HepG2 (cell line): Measurements from ENCODE around the gene ZNRD2. TPM values are rescaled to one million over a fixed set of nuclear protein-coding genes. Genes with fewer than 3 reads are reported as not detected.
A peak's percentile ranks its signal among the peaks of the same experiment; 100 is the strongest.

ENCODE experiments used
- CEBPG ChIP-seq: IDR thresholded peaks from 2 replicates; pipeline ENCODE4 v1.6.1; 2016
- GATA4 ChIP-seq: sonication (generic); IDR thresholded peaks from 2 replicates; pipeline ENCODE4 v1.6.1; 2016; ENCODE audit warnings: antibody characterized with exemption, low read depth, borderline replicate concordance
- HCFC1 ChIP-seq: fragments of 150-350 bp; IDR thresholded peaks from 2 replicates; pipeline ENCODE4 v1.6.1; 2014; ENCODE audit warnings: low read depth, low read length
- HNF1B ChIP-seq: sonication (generic); formaldehyde crosslinking; IDR thresholded peaks from 2 replicates; pipeline ENCODE4 v1.5.1; 2020; ENCODE audit warnings: mild to moderate bottlenecking, moderate library complexity, missing genetic modification reagents
- IRF9 ChIP-seq: sonication (generic); formaldehyde crosslinking; IDR thresholded peaks from 2 replicates; pipeline ENCODE4 v1.8.0; 2022; ENCODE audit warnings: missing genetic modification reagents, mild to moderate bottlenecking, borderline replicate concordance
- JUND ChIP-seq: sonication (generic); formaldehyde crosslinking; IDR thresholded peaks from 2 replicates; pipeline ENCODE4 v1.8.0; 2022; ENCODE audit warnings: mild to moderate bottlenecking, missing genetic modification reagents
- MAFK ChIP-seq, 2 experiments: IDR thresholded peaks in 1 of 2; conservative IDR thresholded peaks in 1 of 2; 2 replicates each; pipeline ENCODE4 v1.6.1; 2011; ENCODE audit warnings: improper control_type of control experiment in 2 of 2, low read length in 2 of 2
- RELA ChIP-seq: sonication (generic); formaldehyde crosslinking; IDR thresholded peaks from 2 replicates; pipeline ENCODE4 v1.4.0; 2020; ENCODE audit warnings: missing genetic modification reagents
- RFX1 ChIP-seq: fragments of 450-650 bp; IDR thresholded peaks from 2 replicates; pipeline ENCODE4 v1.6.1; 2017
- SIX4 ChIP-seq: sonication (generic); formaldehyde crosslinking; IDR thresholded peaks from 2 replicates; pipeline ENCODE4 v1.4.0; 2020; ENCODE audit warnings: missing genetic modification reagents
- SRY ChIP-seq: sonication (generic); formaldehyde crosslinking; IDR thresholded peaks from 2 replicates; pipeline ENCODE4 v1.8.0; 2022; ENCODE audit warnings: mild to moderate bottlenecking, missing genetic modification reagents
- ZBTB26 ChIP-seq: IDR thresholded peaks from 2 replicates; pipeline ENCODE4 v1.6.1; 2016; ENCODE audit warnings: missing compliant biosample characterization, missing genetic modification reagents, borderline replicate concordance
- ZBTB4 ChIP-seq: sonication (generic); formaldehyde crosslinking; IDR thresholded peaks from 2 replicates; pipeline ENCODE4 v1.4.0; 2020; ENCODE audit warnings: missing genetic modification reagents, mild to moderate bottlenecking, borderline replicate concordance
- ZKSCAN1 ChIP-seq: fragments of 150-350 bp; IDR thresholded peaks from 2 replicates; pipeline ENCODE4 v1.6.1; 2014; ENCODE audit warnings: low read length
- ZNF503 ChIP-seq: sonication (generic); formaldehyde crosslinking; IDR thresholded peaks from 2 replicates; pipeline ENCODE4 v1.4.0; 2020; ENCODE audit warnings: missing genetic modification reagents
- ZNF615 ChIP-seq: sonication (generic); formaldehyde crosslinking; IDR thresholded peaks from 2 replicates; pipeline ENCODE4 v1.5.0; 2020; ENCODE audit warnings: mild to moderate bottlenecking, missing genetic modification reagents, borderline replicate concordance
- ZNF703 ChIP-seq: sonication (generic); formaldehyde crosslinking; IDR thresholded peaks from 2 replicates; pipeline ENCODE4 v1.5.1; 2020; ENCODE audit warnings: missing genetic modification reagents, mild to moderate bottlenecking, moderate library complexity, borderline replicate concordance
- polyA plus RNA-seq, 8 experiments: library from polyadenylated mRNA; depleted of rRNA in 3 of 8; stranded (reverse) in 7 of 8; unstranded in 1 of 8; fragments of >200 nt; fragmentation: Illumina TruSeq in 4 of 8; extraction: Trizol in 4 of 8; gene quantifications; 2 replicates each; pipeline versions ENCODE4 v1.2.1 to v1.2.3, GENCODE V29; 2011 to 2016; ENCODE audit warnings: low read depth in 4 of 8, missing spikeins in 1 of 8, mixed read lengths in 1 of 8; ENCODE audit not compliant: insufficient read depth in 1 of 8
- total RNA-seq, 5 experiments: library from RNA; depleted of rRNA; stranded (reverse); fragments of >200 nt; fragmentation: Illumina TruSeq; extraction: Trizol; gene quantifications; 2 replicates each; pipeline ENCODE4 v1.2.3, GENCODE V29; 2016; ENCODE audit warnings: low read depth in 1 of 5

The ZNRD2 gene
- total and polyA plus RNA-seq, 2 of the 13 experiments (the other 11 are each of a cell fraction or from before 2014, with no cell fraction given) = 29.2 to 34.0 TPM

GRCh38 chr11:65616575-65617001 lies 46.3 kb downstream of the ZNRD2 start (continued):
- TF ChIP-seq HNF1B (CRISPR knock-in tag) = no peak
- TF ChIP-seq JUND (CRISPR knock-in tag) = no peak; the same call in 1 of the 2 replicates
- no peak for TF ChIP-seq SRY (CRISPR knock-in tag)
- TF ChIP-seq ZBTB26 (CRISPR knock-in tag) = no peak
- no peak for TF ChIP-seq ZNF703 (CRISPR knock-in tag)
- TF ChIP-seq RFX1 = no peak
- TF ChIP-seq RELA (CRISPR knock-in tag) = no peak
- no peak for TF ChIP-seq MAFK (conservative IDR thresholded peaks at IDR 0.05 in 1 of 2, IDR thresholded peaks at IDR 0.05 in 1 of 2; ENCODE audit: low read length in 2 of 2)
- no peak for TF ChIP-seq ZKSCAN1
- TF ChIP-seq CEBPG = peak; percentile 84
- no peak for TF ChIP-seq ZNF503 (CRISPR knock-in tag)
- no peak for TF ChIP-seq IRF9 (CRISPR knock-in tag)
- no peak for TF ChIP-seq GATA4
- TF ChIP-seq SIX4 (CRISPR knock-in tag) = no peak
- TF ChIP-seq ZBTB4 (CRISPR knock-in tag) = no peak
- no peak for TF ChIP-seq HCFC1
- TF ChIP-seq ZNF615 (CRISPR knock-in tag) = no peak
